ENCODE data around the gene RAD51B. TPM values are rescaled to one million over a fixed set of nuclear protein-coding genes. Genes with fewer than 3 reads are reported as not detected.

The RAD51B gene
- total RNA-seq, 2 donors from 2014 or later = 31.1 to 67.3 TPM

GRCh38 chr14:68587931-68588330 is 768.4 kb downstream of the RAD51B start:
- no peak for ATAC-seq
- no peak overlapping the region for H3K27ac Mint-ChIP-seq
- H3K36me3 Mint-ChIP-seq = no peaks in the 10 kb centered on the region
- H3K27me3 Mint-ChIP-seq = no peaks in the 10 kb centered on the region
- DNase-seq (ENCODE audit: low spot score) = no peak
- no peaks in the 10 kb centered on the region for H3K9me3 Mint-ChIP-seq
- peaks cover 0 to 4% of the 10 kb centered on the region in 2 donors for H3K4me1 Mint-ChIP-seq (ENCODE audit: low read depth in 2 of 2)
- no peak overlapping the region for H3K4me3 Mint-ChIP-seq

- no peaks in the 10 kb centered on the region for H3K9me3 Mint-ChIP-seq
- H3K4me1 Mint-ChIP-seq (ENCODE audit: low read depth in 2 of 2) = peaks cover 0 to 12% of the 10 kb centered on the region in 2 donors
- DNase-seq (ENCODE audit: low spot score) = no peak
Observed at GRCh38 chr14:68589447-68590200, 770.0 kb downstream of the RAD51B start.

GRCh38 chr14:68590201-68590522 is 770.6 kb downstream of the RAD51B start:
- Mint-ChIP-seq H3K4me1 (ENCODE audit: low read depth in 2 of 2) (peaks cover 0 to 12% of the 10 kb centered on the region in 2 donors), H3K27me3 (no peaks in the 10 kb centered on the region), H3K36me3 (no peaks in the 10 kb centered on the region), H3K9me3 (no peaks in the 10 kb centered on the region), H3K4me3 (no peak overlapping the region), H3K27ac (peak overlapping the region in 1 of 2 donors; percentile 16)
- ATAC-seq (no peak), DNase-seq (ENCODE audit: low spot score) (no peak)

More at GRCh38 chr14:68589447-68590200, 770.0 kb downstream of the RAD51B start:
- H3K4me3 Mint-ChIP-seq = no peak overlapping the region
- H3K27ac Mint-ChIP-seq = peak overlapping the region in 1 of 2 donors; percentile 16
- H3K36me3 Mint-ChIP-seq = no peaks in the 10 kb centered on the region
- no peaks in the 10 kb centered on the region for H3K27me3 Mint-ChIP-seq
- no peak for ATAC-seq

GRCh38 chr14:68591786-68592185 is 772.2 kb downstream of the RAD51B start:
- ATAC-seq (no peak), DNase-seq (ENCODE audit: low spot score) (no peak)
- no peaks in the 10 kb centered on the region for H3K9me3 Mint-ChIP-seq
- H3K4me1 Mint-ChIP-seq (ENCODE audit: low read depth in 2 of 2) = peaks cover 0 to 12% of the 10 kb centered on the region in 2 donors
- no peaks in the 10 kb centered on the region for H3K27me3 Mint-ChIP-seq
- no peaks in the 10 kb centered on the region for H3K36me3 Mint-ChIP-seq
- no peak overlapping the region for H3K4me3 Mint-ChIP-seq
- H3K27ac Mint-ChIP-seq = no peak overlapping the region

- DNase-seq (ENCODE audit: low spot score) = no peak
- no peak for ATAC-seq
- H3K9me3 Mint-ChIP-seq = no peaks in the 10 kb centered on the region
- no peak overlapping the region for H3K27ac Mint-ChIP-seq
- H3K27me3 Mint-ChIP-seq = no peaks in the 10 kb centered on the region
- peaks cover 0 to 12% of the 10 kb centered on the region in 2 donors for H3K4me1 Mint-ChIP-seq (ENCODE audit: low read depth in 2 of 2)
- H3K36me3 Mint-ChIP-seq = no peaks in the 10 kb centered on the region
- no peak overlapping the region for H3K4me3 Mint-ChIP-seq
Observed at GRCh38 chr14:68592948-68593556, 773.5 kb downstream of the RAD51B start.

- no peaks in the 10 kb centered on the region for H3K9me3 Mint-ChIP-seq
- no peaks in the 10 kb centered on the region for H3K36me3 Mint-ChIP-seq
- ATAC-seq (no peak), DNase-seq (ENCODE audit: low spot score) (no peak)
- H3K27ac Mint-ChIP-seq = no peak overlapping the region
- no peak overlapping the region for H3K4me3 Mint-ChIP-seq
- no peaks in the 10 kb centered on the region for H3K27me3 Mint-ChIP-seq
- H3K4me1 Mint-ChIP-seq (ENCODE audit: low read depth in 2 of 2) = peaks cover 1 to 13% of the 10 kb centered on the region in 2 donors
Observed at GRCh38 chr14:68593806-68594536, 774.4 kb downstream of the RAD51B start.

GRCh38 chr14:68594737-68595380 is 775.3 kb downstream of the RAD51B start:
- DNase-seq (ENCODE audit: low spot score) (no peak), ATAC-seq (no peak)
- no peak overlapping the region for H3K27ac Mint-ChIP-seq
- no peaks in the 10 kb centered on the region for H3K9me3 Mint-ChIP-seq
- no peak overlapping the region for H3K4me3 Mint-ChIP-seq
- H3K4me1 Mint-ChIP-seq (ENCODE audit: low read depth in 2 of 2) = peaks cover 8 to 16% of the 10 kb centered on the region in 2 donors
- no peaks in the 10 kb centered on the region for H3K27me3 Mint-ChIP-seq
- no peaks in the 10 kb centered on the region for H3K36me3 Mint-ChIP-seq

GRCh38 chr14:68596211-68596610 is 776.6 kb downstream of the RAD51B start:
- Mint-ChIP-seq H3K9me3 (no peaks in the 10 kb centered on the region), H3K27me3 (no peaks in the 10 kb centered on the region), H3K27ac (no peak overlapping the region), H3K36me3 (no peaks in the 10 kb centered on the region), H3K4me1 (ENCODE audit: low read depth in 2 of 2) (peaks cover 8 to 16% of the 10 kb centered on the region in 2 donors), H3K4me3 (no peak overlapping the region)
- DNase-seq (ENCODE audit: low spot score) (no peak), ATAC-seq (no peak)

GRCh38 chr14:68596701-68597100 is 777.1 kb downstream of the RAD51B start:
- no peak for ATAC-seq
- H3K4me3 Mint-ChIP-seq = no peak overlapping the region
- H3K27ac Mint-ChIP-seq = no peak overlapping the region
- H3K27me3 Mint-ChIP-seq = no peaks in the 10 kb centered on the region
- DNase-seq (ENCODE audit: low spot score) = no peak
- no peaks in the 10 kb centered on the region for H3K36me3 Mint-ChIP-seq
- no peaks in the 10 kb centered on the region for H3K9me3 Mint-ChIP-seq
- H3K4me1 Mint-ChIP-seq (ENCODE audit: low read depth in 2 of 2) = peaks cover 8 to 16% of the 10 kb centered on the region in 2 donors

- Mint-ChIP-seq H3K4me3 (no peak overlapping the region), H3K27me3 (no peaks in the 10 kb centered on the region), H3K4me1 (ENCODE audit: low read depth in 2 of 2) (peaks cover 8 to 16% of the 10 kb centered on the region in 2 donors), H3K36me3 (no peaks in the 10 kb centered on the region), H3K27ac (no peak overlapping the region), H3K9me3 (no peaks in the 10 kb centered on the region)
- DNase-seq (ENCODE audit: low spot score) (no peak), ATAC-seq (no peak)
Observed at GRCh38 chr14:68598089-68598488, 778.5 kb downstream of the RAD51B start.

- DNase-seq (ENCODE audit: low spot score) = no peak
- no peak overlapping the region for H3K4me3 Mint-ChIP-seq
- H3K27ac Mint-ChIP-seq = peak overlapping the region in 1 of 2 donors; percentile 36
- no peak for ATAC-seq
- H3K4me1 Mint-ChIP-seq (ENCODE audit: low read depth in 2 of 2) = peaks cover 8 to 12% of the 10 kb centered on the region in 2 donors
- H3K9me3 Mint-ChIP-seq = no peaks in the 10 kb centered on the region
- no peaks in the 10 kb centered on the region for H3K27me3 Mint-ChIP-seq
- no peaks in the 10 kb centered on the region for H3K36me3 Mint-ChIP-seq
Observed at GRCh38 chr14:68598621-68599447, 779.3 kb downstream of the RAD51B start.

GRCh38 chr14:68599896-68600610 is 780.5 kb downstream of the RAD51B start:
- no peak overlapping the region for H3K27ac Mint-ChIP-seq
- H3K4me1 Mint-ChIP-seq (ENCODE audit: low read depth in 2 of 2) = peaks cover 7 to 8% of the 10 kb centered on the region in 2 donors
- H3K36me3 Mint-ChIP-seq = no peaks in the 10 kb centered on the region
- ATAC-seq (no peak), DNase-seq (ENCODE audit: low spot score) (no peak)
- H3K27me3 Mint-ChIP-seq = no peaks in the 10 kb centered on the region
- H3K4me3 Mint-ChIP-seq = no peak overlapping the region
- no peaks in the 10 kb centered on the region for H3K9me3 Mint-ChIP-seq
